NCI-H1417 (cell line): ENCODE data around the gene TRPC3.
"Not testable (repeated sequence)": the region's sequence is repeated elsewhere in the genome, so short reads cannot be mapped to it uniquely, and the experiment has no call there.

Source experiments
- DNase-seq, 3 experiments: peaks; one replicate each; lab custom pipeline; 2025; lab: John Stamatoyannopoulos, UW

Gene TRPC3

DNA sequence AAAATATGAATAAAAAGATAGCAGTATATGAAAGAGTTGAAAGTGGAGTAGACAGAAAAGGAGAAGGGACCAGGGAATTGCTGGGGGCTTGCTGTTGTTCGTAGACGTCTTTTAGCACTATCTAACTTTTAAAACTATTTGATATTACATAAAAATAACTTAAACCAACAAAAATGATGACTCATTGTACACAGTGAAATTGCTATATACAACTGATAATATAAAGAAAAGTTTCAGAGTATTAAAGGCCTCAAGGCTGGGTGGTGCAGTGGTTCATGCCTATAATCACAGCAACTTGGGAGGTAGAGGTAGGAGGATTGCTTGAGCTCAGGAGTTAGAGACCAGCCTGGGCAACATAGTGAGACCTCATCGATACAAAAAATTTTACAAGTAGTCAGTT is 5.2 kb downstream of the TRPC3 start:
- DNase-seq = no peak

DNA sequence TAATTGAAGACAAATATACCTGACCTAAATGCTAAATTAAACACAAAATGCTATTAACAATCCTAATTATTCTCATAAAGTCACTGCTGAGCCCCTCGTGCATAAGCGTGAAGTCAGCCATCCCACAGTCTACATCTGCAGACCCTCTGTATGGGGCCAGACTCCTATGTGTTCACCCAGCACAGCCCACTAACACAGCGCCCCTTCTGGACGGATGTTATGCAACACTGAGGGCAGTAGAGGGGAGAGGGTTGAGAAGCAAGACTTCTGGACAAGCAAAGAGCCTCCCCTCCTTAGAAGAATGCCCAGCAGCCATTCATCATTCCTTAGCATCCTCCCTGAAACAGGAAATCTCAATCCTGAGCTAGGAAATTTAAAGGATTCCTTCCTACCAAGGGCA is 7.9 kb downstream of the TRPC3 start:
- no peak for DNase-seq

DNA sequence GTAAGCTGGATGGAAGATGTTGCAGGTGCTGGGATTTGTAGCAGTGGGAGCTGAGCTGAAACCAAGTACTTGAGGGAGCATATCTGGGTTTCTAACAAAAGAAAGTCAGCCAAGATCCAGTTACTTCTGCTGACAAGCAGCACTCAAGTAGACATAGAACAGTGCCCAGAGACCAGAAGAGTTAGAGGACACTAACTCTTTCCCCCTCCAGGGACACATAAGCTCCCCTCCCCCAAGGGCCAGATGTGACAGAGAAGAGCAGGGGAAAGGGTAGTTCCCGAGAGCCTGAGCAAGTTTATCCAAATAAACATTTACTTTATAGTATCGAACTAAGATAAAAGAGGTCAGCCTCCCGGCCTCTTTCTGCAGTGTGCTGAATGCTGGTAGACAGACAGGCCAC is 12.2 kb downstream of the TRPC3 start:
- DNase-seq = no peak

DNA sequence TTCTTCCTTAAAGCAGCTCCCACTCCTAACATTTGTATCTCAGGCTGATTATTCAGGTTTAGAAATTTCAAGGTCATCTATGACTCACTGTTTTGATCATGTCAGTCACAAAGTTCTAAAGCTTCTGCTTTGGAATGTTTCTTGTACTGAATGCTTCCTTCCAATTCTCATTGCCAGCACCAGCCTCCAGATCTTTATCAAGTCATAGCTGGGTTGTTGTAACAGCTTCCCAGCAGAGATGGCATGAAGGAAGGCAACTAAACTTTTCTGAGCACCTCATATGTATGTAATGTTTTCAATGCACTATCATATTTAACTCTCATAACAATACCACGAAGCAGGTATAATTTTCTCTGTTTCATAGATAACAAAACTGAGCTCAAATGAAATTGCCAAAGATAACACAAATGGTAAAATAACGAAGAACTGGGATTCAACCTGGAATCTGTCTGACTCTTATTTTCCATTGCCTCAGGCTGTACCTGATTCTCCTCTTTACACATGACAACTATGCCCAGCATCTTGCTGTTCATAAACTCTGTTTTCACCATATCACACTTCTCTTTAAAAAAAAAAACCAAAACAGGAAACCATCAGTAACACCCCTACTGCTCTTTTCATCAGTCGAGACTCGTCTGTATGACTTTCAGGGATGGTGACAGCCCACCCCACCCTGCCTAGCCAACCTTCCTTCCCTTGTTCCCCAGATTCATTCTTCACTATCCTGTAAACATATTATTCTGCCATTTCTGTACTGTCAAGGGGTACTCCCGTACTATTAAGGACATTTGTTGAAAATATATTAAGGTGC is 13.4 kb downstream of the TRPC3 start:
- no peak for DNase-seq

DNA sequence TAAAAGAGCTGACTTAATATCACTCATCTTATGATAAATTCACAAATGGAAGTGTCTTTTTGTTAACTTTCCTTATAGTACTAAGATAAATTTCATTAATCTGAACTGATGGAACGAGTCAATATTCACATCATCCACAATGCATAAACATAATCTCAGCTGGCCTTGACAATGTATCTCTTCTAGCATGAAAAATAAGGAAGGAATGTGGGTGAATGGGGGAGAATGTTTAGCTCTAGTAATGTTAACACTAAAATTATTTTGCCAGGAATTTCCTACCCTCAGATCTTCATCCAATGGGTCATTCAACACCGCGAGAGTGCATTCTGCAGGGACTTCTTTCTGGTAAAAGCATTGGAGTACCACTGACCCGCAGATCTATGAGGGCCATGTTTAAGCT is 15.8 kb downstream of the TRPC3 start:
- DNase-seq = no peak

DNA sequence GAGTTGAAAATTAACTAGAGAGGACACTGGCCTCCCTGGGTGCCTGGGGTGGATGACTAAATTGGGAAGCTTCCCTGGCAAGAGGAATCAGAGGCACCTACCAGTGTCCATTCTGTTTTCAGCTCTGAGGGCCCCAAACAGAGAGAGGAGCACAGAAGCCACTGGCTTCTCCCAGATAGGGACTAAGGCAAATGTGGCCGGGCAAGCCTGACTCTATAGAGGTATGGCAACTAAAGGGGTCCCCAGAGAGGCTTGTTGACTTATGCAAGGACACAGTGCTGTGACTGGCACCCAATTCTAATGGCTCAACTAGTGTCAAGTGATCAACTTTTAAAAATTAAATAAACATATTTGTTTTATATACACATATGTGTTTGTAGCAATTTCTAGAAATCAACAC is 17.2 kb downstream of the TRPC3 start:
- no peak for DNase-seq

DNA sequence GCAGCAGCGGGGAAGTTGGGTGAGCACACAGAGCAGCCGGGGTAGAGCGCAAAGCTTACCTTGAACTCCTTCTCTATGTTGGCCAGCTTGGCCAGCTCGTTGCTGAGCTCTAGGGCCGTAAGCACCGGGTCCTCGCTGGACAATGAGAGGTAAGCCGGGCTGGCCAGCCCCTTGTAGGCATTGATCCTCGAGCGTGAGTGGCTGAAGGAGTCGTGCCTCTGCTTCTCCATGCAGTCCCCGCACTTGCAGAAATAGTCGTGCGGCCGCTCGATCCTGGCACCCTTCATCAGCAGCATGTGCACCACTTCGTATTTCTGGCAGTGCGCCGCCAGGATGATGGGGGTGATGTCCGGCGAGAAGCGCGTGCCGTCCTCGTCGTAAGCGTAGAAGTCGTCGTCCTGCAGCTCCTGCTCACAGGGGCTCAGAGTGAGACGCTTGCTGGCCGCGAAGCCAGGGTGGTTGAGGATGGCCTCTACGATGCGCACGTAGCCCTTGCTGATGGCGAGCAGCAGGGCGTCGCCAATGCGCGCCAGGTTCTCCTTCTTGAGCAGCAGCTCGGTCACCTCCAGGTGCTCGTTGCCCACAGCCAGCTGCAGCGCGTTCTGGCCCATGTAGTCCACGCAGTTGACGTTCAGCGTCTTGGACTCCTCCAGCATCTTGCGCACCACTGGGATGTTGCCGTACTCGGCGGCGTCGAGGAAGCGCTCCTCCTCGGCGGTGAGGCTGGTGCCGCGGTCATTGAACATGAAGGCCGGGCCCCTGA is 19.5 kb downstream of the TRPC3 start:
- no peak for DNase-seq

DNA sequence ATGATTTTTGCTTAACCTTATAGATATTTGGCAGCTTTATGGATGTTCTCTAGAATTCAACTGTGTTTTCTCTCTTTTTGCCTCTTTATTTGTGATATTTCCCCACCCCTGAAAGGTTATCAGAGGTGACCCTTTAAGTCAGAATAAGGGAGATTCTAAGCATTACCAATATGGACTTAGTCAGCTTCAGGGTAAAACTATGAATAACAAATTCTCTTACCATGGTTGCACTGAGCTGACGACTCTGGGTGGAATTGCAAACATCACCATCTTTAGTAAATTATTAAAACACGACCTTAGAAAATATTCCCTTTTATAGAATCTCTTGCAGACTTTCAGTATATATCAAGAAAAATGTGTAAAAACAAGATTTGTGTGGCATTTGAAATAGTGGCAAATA is 21.6 kb downstream of the TRPC3 start:
- DNase-seq = no peak

DNA sequence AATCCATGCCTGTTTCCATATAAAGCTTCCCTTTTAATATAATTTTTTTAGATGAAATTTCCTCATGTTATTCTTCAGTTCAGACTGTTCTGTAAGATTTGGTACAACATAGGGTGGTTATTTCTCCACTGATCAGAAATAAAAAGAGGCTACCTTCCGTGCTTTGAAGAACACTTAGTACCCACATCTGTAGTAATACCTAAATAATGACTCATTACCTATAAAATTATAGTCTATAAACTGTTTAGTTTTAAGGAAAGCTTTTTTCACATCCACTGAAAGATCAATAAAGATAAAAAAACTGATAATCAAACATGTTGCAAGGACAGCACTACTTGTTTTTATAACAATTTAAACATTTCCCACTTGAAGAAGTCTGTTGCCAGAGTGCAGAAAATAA is 23.9 kb downstream of the TRPC3 start:
- DNase-seq = no peak

DNA sequence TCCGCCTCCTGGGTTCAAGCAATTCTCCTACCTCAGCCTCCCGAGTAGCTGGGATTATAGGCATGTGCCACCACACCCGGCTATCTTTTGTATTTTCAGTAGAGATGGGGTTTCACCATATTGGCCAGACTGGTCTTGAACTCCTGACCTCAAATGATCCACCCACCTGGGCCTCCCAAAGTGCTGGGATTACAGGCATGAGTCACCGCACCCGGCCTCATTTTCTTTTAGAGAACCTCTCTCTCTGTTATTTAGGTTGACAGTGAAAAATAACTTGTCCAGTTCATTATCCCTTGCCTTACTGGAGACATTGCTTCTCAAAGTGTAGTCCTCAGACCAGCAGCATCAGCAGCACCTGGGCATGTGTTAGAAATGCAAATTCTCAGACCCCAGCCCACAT is 25.4 kb downstream of the TRPC3 start:
- DNase-seq = not testable (repeated sequence)

DNA sequence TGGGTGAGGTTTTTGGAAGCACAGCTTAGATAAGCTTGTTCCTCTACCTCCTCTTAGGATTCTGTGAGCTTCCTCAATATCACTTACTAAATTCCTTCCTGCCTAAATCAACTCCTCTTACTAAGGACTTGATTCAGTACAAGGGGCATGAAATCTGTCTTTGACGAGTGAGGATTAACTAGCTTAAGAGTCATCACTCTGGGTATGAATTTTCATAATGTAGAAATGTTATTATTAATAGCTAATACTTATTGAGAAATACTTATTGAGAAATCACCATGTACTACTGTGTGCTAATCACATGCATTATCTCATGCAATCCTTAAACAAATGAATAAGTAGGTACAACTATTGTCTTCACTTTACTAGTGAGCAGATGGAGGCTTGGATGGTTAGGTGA is 28.6 kb downstream of the TRPC3 start:
- no peak for DNase-seq

DNA sequence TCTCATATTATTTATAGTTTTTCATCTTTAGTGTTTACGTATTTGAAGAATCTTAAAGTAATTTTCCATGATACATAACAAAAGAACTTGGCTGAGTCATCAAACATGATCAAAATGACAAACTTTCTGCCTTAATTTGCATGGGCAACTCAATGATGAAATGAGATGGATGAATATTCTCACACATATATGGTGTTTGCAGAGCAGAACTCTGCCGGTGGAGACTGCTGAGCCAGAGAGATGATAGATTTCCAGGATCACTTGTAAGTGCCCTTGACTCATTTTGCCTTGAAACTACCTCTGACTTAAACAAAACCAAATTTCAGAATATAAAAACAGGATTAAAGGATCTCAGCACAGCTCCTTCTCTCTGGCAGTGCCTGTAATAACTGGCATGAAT is 38.2 kb downstream of the TRPC3 start:
- no peak for DNase-seq

DNA sequence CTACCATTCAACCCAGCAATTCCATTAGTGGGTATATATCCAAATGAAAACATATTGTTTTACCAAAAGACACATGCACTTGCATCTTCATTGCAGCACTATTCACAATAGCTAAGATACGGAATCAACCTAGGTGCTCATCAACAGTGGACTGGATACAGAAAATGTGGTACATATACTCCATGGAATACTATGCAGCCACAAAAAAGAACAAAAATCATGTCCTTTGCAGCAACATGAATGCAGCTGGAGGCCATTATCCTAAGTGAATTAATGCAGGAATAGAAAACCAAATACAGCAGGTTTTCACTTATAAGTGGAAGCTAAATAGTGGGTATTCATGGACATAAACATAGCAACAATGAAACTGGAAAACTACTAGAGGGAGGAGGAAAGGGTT is 43.5 kb downstream of the TRPC3 start:
- no peak for DNase-seq

DNA sequence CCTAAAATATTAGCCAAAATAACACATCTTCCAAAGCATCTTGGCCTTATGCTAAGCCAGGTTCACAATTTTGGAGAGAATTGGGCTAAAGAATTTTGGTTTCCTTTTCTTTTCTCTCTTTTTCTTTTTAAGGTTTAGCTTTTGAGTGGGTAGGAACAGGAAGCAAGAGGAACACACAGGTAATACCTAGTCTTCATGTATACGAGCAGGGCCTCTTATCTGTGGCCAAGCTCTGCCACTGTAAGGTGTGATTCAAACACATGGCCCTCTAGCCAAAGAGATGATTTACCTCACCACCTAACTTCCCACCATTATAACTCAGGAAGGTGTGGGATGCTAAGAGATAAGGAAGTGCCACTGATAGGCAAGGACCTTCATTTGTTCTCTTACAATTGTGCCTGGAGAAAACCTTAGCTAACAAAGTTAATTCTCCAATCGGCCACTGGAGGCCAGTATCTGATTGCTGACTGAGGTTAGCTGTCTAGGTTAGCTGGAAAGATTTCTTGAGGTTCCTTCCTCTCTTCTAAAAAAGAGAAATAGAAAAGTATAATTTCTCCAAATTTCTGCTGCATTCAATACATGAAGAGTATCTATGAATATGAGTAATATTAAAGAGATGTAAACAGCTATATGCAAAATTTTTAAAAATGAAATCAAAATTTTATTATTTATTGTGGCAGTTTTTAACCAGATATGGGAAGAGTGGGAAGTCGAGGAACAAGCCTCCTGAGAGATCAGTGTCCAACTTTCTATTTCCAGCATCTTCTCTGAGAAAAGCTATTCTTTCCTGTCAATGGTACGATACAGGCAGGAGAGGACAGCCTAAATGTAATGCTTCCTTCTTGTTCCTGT is 51.5 kb downstream of the TRPC3 start:
- DNase-seq = peak; percentile 6 to 76 (median 25)

DNA sequence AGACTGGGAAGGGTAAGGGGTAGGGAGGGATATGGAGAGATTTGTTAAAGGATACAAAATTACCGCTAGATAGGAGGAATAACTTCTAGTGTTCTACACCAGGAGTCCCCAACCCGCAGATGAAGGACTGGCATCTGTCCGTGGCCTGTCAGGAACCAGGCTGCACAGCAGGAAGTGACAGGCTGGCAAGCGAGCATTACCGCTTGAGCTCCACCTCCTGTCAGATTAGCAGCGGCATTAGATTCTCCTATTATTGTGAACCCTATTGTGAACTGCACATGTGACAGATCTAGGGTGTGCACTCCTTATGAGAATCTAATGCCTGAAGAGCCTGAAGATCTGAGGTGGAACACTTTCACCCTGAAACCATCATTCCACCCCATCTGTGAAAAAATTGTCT is 53.7 kb downstream of the TRPC3 start:
- peak in 1 of 3 experiments; percentile 3 for DNase-seq

DNA sequence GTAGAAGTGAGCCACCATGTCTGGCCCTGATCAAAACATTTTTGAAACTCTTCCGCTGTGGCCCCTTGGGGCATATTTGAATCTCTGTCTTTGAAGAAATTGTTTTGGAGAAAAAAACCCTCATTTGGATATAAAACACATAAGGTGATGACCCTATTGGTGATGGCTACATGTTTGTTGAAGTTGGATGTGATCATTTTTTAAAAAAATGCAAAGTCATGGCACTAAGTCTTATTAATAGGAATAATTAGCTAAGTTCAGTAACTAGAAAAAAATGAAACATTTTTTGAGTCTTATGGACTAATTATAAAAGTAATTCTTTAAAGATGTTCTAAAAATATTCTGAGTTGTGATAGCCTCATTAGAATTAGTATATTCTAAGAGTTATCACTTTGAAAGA is 63.7 kb downstream of the TRPC3 start:
- DNase-seq = no peak

DNA sequence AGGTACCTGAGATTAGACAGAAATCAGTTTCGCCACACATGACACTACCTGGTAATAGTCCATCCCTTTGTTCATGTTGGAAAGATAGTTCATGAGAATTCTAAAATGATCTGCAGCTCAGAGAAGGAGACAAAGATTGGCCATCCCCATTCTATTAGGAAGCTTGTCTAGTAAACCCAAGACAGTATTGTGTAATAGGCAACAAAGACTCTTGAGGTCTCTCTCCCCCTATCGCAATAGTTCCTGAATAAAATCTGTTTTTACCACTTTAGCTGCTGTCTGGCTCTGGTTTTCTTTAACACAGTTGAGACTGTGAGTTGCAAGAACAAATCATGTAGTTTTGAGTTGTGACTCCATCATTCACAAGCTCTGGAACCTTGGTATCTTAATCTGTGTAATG is 66.7 kb downstream of the TRPC3 start:
- DNase-seq = no peak

DNA sequence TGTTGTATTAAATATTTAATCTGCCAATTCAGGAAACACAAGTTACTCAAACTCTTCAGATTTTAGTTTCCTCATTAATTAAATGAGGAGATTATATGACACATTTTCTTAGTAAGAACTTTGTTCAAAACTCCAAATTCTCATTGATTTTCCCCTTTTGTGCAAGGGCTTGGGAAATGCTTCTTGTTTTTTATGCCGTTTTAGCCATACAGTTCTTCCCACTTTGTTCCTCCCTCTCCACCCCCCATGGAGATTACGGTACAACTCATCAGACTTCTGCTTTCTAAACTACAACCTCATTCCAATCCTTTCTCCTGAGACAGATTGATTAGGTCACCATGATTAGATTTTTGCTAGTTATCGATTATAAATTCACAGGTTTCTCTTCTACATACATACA is 70.7 kb downstream of the TRPC3 start:
- DNase-seq = no peak

DNA sequence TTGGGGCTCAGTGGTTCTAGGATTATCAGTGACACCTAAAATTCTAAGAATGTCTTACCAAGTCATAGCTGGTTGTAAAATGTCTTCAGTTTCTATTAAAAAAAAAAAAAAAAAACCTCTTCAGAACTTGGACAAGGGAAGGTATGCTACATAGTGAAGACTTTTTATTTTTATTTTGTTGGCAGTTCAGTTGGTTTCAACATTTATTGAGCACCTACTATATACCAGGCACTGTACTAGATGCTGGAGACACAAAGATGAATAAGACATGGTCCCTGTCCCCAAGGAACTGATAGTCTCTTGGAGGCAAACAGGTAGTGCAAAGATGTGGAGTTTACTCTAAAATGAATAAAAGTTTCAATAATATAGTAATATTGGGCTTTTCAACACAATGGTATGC is 72.7 kb downstream of the TRPC3 start:
- DNase-seq = no peak

DNA sequence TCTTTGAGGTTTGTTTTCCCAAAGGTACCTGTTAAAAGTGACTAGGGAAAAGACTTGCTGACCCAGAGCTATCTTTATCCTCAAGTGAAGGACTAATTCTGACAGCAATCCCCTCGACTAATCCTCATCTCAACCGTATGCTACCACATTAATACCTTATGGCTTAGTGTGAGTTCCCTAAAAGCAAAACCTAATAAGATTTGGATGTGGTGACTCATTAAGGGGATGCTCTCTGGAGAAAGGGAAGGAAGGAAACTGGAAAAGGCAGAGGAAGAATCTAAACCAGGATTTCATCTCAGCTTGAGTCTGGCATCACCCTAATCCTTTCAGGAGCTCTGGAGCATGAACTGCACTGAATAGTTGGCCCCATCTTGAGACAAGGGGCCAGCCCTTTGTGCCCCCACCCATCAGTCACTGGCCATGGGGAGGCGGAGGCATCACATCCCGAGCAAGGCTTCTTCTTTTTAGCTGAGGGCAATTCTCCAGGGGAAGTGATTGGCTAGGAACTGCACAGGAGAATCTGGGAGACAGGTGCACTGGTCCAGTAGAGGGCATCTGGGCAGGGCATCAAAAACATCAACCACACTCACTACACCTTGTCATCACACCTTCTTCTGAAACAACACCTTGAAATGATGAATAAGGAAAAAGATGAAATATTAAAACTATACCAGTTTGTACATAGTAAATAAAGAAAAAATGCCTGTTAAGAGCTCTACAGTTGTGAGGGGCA is 74.7 kb downstream of the TRPC3 start:
- no peak for DNase-seq

DNA sequence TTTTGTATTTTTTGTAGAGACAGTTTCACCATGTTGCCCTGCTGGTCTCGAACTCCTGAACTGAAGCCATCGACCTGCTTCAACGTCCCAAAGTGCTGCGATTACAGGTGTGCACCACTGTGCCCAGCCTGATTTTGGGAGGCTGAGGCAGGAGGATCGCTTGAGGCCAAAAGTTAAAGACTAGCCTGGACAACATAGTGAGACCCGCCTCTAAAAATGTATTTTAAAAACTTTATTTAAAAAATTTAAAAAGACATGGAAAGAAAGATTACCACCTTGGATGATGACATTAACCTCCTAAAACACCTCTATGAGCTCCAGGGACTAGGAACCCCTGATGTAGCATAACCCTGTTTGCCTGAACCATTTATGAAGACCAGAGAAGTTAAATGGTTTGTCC is 75.8 kb downstream of the TRPC3 start:
- DNase-seq = no peak

DNA sequence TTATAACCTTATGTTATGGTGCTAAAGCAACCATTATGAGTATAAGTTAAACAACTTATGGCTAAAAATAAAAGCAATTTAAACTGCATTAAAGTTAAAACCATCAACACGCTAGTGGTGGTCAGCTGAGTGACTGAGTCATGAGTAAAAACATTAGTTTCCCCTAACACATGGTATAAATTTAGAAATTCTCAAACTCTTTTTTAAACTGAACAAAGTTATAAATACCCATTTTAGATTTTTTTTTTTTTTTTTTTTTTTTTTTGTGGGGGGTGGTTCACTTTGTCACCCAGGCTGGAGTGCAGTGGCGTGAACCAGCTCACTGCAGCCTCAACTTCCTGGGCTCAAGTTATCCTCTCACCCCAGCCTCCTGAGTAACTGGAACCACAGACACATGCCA is 76.2 kb downstream of the TRPC3 start:
- no peak for DNase-seq
